HL-60 (cell line): ENCODE data around the gene EYA2.

ENCODE experiments used
- DNase-seq, 2 experiments: peaks; one replicate each; pipeline ENCODE4 v3.0.0-alpha.2; 2010 to 2020; ENCODE audit warnings: low read depth in 1 of 2, low spot score in 1 of 2
- H3K27ac ChIP-seq: fragments of 250-450 bp; sonication (Bioruptor Pico); replicated peaks from 2 replicates; pipeline ENCODE4 v1.5.1; 2020; ENCODE audit warnings: mild to moderate bottlenecking, moderate library complexity
- H3K27me3 ChIP-seq: fragments of 250-450 bp; sonication (Bioruptor Pico); 2 replicates; pipeline ENCODE4 v1.5.1; 2021; ENCODE audit warnings: mild to moderate bottlenecking, moderate library complexity; ENCODE audit not compliant: insufficient read depth, poor library complexity, severe bottlenecking
- H3K4me3 ChIP-seq: replicated peaks from 2 replicates; pipeline ENCODE4 v1.5.1; 2011; ENCODE audit warnings: mild to moderate bottlenecking, control low read depth, low read length; ENCODE audit not compliant: insufficient read depth
- CTCF ChIP-seq: IDR thresholded peaks from one replicate; pipeline ENCODE4 v1.5.1; 2011; ENCODE audit warnings: low read length, control low read depth, inconsistent platforms; ENCODE audit not compliant: insufficient read depth
- GABPA ChIP-seq: IDR thresholded peaks from 2 replicates; pipeline ENCODE4 v1.6.1; 2012; ENCODE audit warnings: low read depth
- POLR2AphosphoS5 ChIP-seq: IDR thresholded peaks from 2 replicates; pipeline ENCODE4 v1.6.1; 2012; ENCODE audit warnings: low read depth
- REST ChIP-seq: IDR thresholded peaks from 2 replicates; pipeline ENCODE4 v1.6.1; 2012; ENCODE audit warnings: low read depth; ENCODE audit not compliant: insufficient replicate concordance
- SPI1 ChIP-seq: IDR thresholded peaks from 2 replicates; pipeline ENCODE4 v1.6.1; 2012; ENCODE audit warnings: low read depth, mild to moderate bottlenecking, borderline replicate concordance

EYA2 gene

GRCh38 chr20:46851746-46852145 is 42.9 kb upstream of the EYA2 start:
- Histone ChIP-seq H3K27ac (no peak overlapping the region), H3K4me3 (no peak overlapping the region), H3K27me3 (no peaks in the 10 kb centered on the region)
- DNase-seq, result no peak
- TF ChIP-seq SPI1 (no peak), POLR2AphosphoS5 (no peak), CTCF (no peak)

GRCh38 chr20:46852313-46852712 is 42.3 kb upstream of the EYA2 start:
- peaks cover 2% of the 10 kb centered on the region for H3K27me3 ChIP-seq
- H3K4me3 ChIP-seq, result no peak overlapping the region
- H3K27ac ChIP-seq, result no peak overlapping the region
- DNase-seq, result no peak
- TF ChIP-seq GABPA (no peak), SPI1 (no peak), POLR2AphosphoS5 (no peak), CTCF (no peak), REST (no peak)

GRCh38 chr20:46853926-46854325 is 40.7 kb upstream of the EYA2 start:
- no peak for DNase-seq
- Histone ChIP-seq H3K4me3 (no peak overlapping the region), H3K27me3 (peaks cover 2% of the 10 kb centered on the region), H3K27ac (no peak overlapping the region)
- TF ChIP-seq CTCF (no peak), GABPA (no peak), SPI1 (no peak), REST (no peak), POLR2AphosphoS5 (no peak)

DNA sequence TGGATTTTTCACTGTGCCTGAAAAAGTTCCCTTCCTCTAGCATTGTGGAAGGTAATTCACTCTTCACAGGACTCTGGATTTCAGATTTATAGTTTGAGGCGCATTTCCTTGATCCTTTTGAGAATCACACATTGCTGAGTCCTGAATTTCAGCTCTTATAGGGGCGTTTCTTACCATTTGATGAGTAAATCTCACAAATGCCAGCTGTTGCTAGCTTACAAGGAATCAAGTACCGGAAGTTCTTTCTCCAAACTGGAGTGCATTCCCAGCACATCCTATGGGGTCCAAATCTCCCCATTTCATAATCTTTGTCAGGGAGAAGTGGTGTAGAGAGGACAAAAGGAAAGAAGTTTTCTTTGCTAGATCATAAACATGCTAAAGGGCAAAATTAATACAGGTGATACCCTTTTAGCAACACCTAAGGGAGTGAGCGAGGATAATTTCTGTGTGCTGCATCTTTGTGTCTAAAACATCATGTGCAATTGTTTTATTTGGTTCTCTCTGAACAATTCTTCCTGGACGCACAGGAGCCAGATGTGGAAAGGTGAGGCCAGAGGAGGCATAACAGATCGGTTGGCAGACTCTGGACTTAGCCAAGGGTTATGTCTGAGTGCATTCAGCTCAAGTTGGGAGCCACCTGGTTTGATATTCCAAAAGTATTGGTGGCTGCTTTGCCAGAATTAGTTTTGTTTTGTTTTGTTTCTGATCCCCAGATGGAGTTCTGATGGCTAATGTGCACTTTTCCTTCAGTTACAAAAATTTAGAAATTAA is 37.4 kb upstream of the EYA2 start:
- TF ChIP-seq CTCF, result no peak
- TF ChIP-seq GABPA, result no peak
- no peak for TF ChIP-seq SPI1
- TF ChIP-seq POLR2AphosphoS5, result no peak
- no peak for TF ChIP-seq REST
- no peak overlapping the region for H3K4me3 ChIP-seq
- no peak overlapping the region for H3K27ac ChIP-seq
- no peak for DNase-seq
- peaks cover 2% of the 10 kb centered on the region for H3K27me3 ChIP-seq
